ENCODE results near the gene MAPRE2.

DNA sequence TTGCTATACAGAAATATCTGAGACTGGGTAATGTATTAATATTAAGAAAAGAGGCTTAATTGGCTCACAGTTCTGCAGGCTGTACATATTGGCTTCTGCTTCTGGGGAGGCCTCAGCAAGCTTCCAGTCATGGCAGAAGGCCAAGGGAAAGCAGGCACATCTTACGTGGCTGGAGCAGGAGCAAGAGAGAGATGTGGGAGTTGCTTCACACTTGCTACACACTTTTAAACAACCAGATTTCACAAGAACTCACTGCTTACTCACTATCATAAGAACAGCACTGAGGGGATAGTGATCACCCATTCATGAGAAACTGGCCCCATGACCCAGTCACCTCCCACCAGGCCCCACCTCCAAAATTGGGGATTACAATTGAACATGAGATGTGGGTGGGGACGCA, 50.6 kb downstream of the MAPRE2 start:
- TF ChIP-seq POLR2A (IDR thresholded peaks at IDR 0.05) (no peak), POLR2AphosphoS5 (IDR thresholded peaks at IDR 0.05) (no peak), EP300 (IDR thresholded peaks at IDR 0.05) (no peak)
- TF ChIP-seq, protein P1, sequence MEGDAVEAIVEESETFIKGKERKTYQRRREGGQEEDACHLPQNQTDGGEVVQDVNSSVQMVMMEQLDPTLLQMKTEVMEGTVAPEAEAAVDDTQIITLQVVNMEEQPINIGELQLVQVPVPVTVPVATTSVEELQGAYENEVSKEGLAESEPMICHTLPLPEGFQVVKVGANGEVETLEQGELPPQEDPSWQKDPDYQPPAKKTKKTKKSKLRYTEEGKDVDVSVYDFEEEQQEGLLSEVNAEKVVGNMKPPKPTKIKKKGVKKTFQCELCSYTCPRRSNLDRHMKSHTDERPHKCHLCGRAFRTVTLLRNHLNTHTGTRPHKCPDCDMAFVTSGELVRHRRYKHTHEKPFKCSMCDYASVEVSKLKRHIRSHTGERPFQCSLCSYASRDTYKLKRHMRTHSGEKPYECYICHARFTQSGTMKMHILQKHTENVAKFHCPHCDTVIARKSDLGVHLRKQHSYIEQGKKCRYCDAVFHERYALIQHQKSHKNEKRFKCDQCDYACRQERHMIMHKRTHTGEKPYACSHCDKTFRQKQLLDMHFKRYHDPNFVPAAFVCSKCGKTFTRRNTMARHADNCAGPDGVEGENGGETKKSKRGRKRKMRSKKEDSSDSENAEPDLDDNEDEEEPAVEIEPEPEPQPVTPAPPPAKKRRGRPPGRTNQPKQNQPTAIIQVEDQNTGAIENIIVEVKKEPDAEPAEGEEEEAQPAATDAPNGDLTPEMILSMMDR (IDR thresholded peaks at IDR 0.05): no peak

Data from upper lobe of left lung (tissue), 4 donors.